ENCODE results near the gene EGFL8.
A peak's percentile ranks its signal among the peaks of the same experiment; 100 is the strongest.

Gene EGFL8

DNA sequence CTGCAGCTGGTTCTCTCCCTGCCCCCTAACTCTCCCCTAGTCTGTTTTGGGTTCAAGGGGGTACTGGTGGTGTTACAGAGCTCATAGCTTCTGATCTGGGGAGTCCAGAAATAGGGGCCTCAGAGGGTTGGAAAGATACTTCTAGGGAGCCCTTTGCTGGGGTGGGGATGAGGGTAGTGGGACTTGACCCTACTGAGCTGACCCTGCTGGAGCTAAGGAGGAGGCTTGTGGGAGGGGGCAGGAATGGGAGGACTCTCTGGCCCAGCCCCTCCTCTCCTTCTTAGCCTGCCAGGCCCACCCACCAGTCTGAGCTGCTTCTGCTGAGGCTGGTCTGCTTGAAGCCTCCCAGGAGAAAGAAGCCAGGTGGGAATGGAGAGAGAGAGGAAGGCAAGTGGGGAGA lies at the start of gene EGFL8:
Gene EGFL8 (plus strand): TSS at position 301 of the 400 bp plus-strand sequence. CDS start 1,571 bp downstream, outside the sequence.
- Histone ChIP-seq H4K20me1 (ENCODE audit: insufficient read depth, low read length) (no peaks in the 10 kb centered on the region), H3K9me3 (ENCODE audit: insufficient read depth, low read length) (no peaks in the 10 kb centered on the region), H3K79me2 (ENCODE audit: low read length) (no peaks in the 10 kb centered on the region), H3K27ac (ENCODE audit: low read length) (no peak within 1 kb of the TSS), H3K27me3 (ENCODE audit: low read depth, low read length) (no peaks in the 10 kb centered on the region), H3K4me1 (ENCODE audit: low read length) (peaks cover 6% of the 10 kb centered on the region), H2AFZ (ENCODE audit: low read depth, low read length) (no peak within 1 kb of the TSS), H3K36me3 (replicated peaks; ENCODE audit: low read depth, low read length) (no peaks in the 10 kb centered on the region), H3K9ac (ENCODE audit: low read length) (no peak within 1 kb of the TSS), H3K4me3 (ENCODE audit: low read length) (no peak within 1 kb of the TSS), H3K4me2 (ENCODE audit: low read length) (no peak within 1 kb of the TSS)
- no peak for TF ChIP-seq EZH2phosphoT487 (IDR thresholded peaks at IDR 0.05; ENCODE audit: low read depth)
- TF ChIP-seq, protein P1, sequence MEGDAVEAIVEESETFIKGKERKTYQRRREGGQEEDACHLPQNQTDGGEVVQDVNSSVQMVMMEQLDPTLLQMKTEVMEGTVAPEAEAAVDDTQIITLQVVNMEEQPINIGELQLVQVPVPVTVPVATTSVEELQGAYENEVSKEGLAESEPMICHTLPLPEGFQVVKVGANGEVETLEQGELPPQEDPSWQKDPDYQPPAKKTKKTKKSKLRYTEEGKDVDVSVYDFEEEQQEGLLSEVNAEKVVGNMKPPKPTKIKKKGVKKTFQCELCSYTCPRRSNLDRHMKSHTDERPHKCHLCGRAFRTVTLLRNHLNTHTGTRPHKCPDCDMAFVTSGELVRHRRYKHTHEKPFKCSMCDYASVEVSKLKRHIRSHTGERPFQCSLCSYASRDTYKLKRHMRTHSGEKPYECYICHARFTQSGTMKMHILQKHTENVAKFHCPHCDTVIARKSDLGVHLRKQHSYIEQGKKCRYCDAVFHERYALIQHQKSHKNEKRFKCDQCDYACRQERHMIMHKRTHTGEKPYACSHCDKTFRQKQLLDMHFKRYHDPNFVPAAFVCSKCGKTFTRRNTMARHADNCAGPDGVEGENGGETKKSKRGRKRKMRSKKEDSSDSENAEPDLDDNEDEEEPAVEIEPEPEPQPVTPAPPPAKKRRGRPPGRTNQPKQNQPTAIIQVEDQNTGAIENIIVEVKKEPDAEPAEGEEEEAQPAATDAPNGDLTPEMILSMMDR (IDR thresholded peaks at IDR 0.05; ENCODE audit: low read depth, low read length) = no peak

DNA sequence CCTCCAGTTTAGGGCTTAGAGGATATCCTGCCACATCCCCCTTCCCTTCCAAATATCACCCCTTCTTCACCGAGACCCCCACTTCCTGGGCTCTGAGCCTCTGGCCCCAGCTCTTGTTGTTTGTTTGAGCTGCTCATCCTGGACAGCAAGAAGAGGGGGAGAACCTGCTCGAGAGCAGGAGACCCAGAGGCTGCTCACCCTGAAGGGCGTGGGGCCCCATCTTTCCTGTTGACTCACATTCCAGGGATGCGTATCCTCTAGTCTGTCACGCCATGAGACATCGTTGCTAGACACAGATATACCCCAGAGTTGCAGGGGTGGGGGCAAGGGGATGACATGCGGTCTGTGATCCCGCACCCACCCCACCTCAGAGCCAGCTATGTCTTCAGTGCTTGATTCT lies 49.6 kb upstream of the EGFL8 start:
- Histone ChIP-seq H3K9ac (ENCODE audit: low read length) (no peak overlapping the region), H3K4me2 (ENCODE audit: low read length) (no peak overlapping the region), H3K27me3 (ENCODE audit: low read depth, low read length) (no peaks in the 10 kb centered on the region), H3K9me3 (ENCODE audit: insufficient read depth, low read length) (no peaks in the 10 kb centered on the region), H4K20me1 (ENCODE audit: insufficient read depth, low read length) (no peaks in the 10 kb centered on the region), H3K36me3 (replicated peaks; ENCODE audit: low read depth, low read length) (peaks cover 6% of the 10 kb centered on the region), H3K27ac (ENCODE audit: low read length) (no peak overlapping the region), H3K4me3 (ENCODE audit: low read length) (no peak overlapping the region), H3K4me1 (ENCODE audit: low read length) (no peaks in the 10 kb centered on the region; the same call in 1 of the 2 replicates), H3K79me2 (ENCODE audit: low read length) (no peaks in the 10 kb centered on the region), H2AFZ (ENCODE audit: low read depth, low read length) (no peak overlapping the region)
- no peak for TF ChIP-seq EZH2phosphoT487 (IDR thresholded peaks at IDR 0.05; ENCODE audit: low read depth)
- TF ChIP-seq, protein P1 (IDR thresholded peaks at IDR 0.05; ENCODE audit: low read depth, low read length) = no peak

DNA sequence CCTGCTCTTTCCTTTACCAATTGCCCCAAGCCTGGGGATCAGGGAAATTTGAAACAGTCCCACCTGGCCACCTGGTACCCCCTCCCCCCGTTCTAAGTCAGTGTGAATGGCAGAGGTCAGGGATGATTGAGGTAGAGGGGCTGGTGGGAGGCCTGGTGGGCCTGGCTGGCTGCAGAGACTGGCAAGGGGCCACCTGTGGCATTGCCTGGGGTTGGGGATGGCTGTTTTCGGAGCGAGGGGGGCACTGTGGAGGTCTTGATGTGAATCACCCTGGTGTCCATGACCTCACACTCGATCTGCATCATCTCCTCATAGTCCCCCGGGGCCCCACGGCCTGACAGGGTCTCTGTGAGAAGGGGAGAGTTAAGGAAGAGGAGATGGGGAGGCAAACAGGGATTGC lies 48.8 kb upstream of the EGFL8 start:
- Histone ChIP-seq H4K20me1 (ENCODE audit: insufficient read depth, low read length) (no peaks in the 10 kb centered on the region), H3K9me3 (ENCODE audit: insufficient read depth, low read length) (no peaks in the 10 kb centered on the region), H3K79me2 (ENCODE audit: low read length) (no peaks in the 10 kb centered on the region), H2AFZ (ENCODE audit: low read depth, low read length) (no peak overlapping the region), H3K36me3 (replicated peaks; ENCODE audit: low read depth, low read length) (peaks cover 6% of the 10 kb centered on the region), H3K4me1 (ENCODE audit: low read length) (no peaks in the 10 kb centered on the region; the same call in 1 of the 2 replicates), H3K27me3 (ENCODE audit: low read depth, low read length) (no peaks in the 10 kb centered on the region), H3K9ac (ENCODE audit: low read length) (no peak overlapping the region), H3K4me2 (ENCODE audit: low read length) (no peak overlapping the region), H3K4me3 (ENCODE audit: low read length) (no peak overlapping the region), H3K27ac (ENCODE audit: low read length) (no peak overlapping the region)
- TF ChIP-seq, protein P1 (IDR thresholded peaks at IDR 0.05; ENCODE audit: low read depth, low read length) = no peak
- TF ChIP-seq EZH2phosphoT487 (IDR thresholded peaks at IDR 0.05; ENCODE audit: low read depth) = no peak

DNA sequence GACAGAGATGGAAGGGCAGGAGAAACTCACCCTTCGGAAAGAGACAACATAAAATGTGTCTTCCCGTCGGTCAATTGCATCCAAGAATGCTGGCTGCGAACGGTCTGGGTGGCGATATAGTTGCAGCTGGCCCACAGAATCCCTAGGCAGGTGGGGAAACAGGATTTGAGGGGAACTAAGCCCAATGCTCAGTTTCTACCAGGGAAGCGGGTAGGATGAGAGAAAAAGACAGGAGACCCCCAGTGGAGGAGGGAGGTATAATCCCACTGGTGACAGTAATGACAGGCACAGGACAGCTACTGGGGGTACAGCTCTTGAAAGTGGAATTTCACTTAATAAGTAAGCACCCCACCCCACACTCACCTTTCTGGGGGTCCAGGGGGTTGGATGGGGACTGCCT lies 47.7 kb upstream of the EGFL8 start:
- no peak overlapping the region for H3K9ac ChIP-seq (ENCODE audit: low read length)
- no peaks in the 10 kb centered on the region for H3K27me3 ChIP-seq (ENCODE audit: low read depth, low read length)
- no peaks in the 10 kb centered on the region for H3K9me3 ChIP-seq (ENCODE audit: insufficient read depth, low read length)
- no peak overlapping the region for H3K27ac ChIP-seq (ENCODE audit: low read length)
- H3K36me3 ChIP-seq (replicated peaks; ENCODE audit: low read depth, low read length) = peaks cover 9% of the 10 kb centered on the region
- no peak overlapping the region for H3K4me2 ChIP-seq (ENCODE audit: low read length)
- no peak overlapping the region for H2AFZ ChIP-seq (ENCODE audit: low read depth, low read length)
- H3K4me1 ChIP-seq (ENCODE audit: low read length) = no peaks in the 10 kb centered on the region; the same call in 1 of the 2 replicates
- no peaks in the 10 kb centered on the region for H3K79me2 ChIP-seq (ENCODE audit: low read length)
- no peaks in the 10 kb centered on the region for H4K20me1 ChIP-seq (ENCODE audit: insufficient read depth, low read length)
- TF ChIP-seq, protein P1 (IDR thresholded peaks at IDR 0.05; ENCODE audit: low read depth, low read length) = peak; percentile 25
- no peak for TF ChIP-seq EZH2phosphoT487 (IDR thresholded peaks at IDR 0.05; ENCODE audit: low read depth)
- no peak overlapping the region for H3K4me3 ChIP-seq (ENCODE audit: low read length)
